Neural cell (in vitro differentiated cells): ENCODE results near the gene MERTK.

ENCODE experiments used
- CTCF ChIP-seq: fragments of 450-650 bp; IDR thresholded peaks from 2 replicates; pipeline ENCODE4 v1.5.1; 2014; ENCODE audit warnings: antibody characterized with exemption, mild to moderate bottlenecking, moderate library complexity; ENCODE audit not compliant: poor library complexity, severe bottlenecking
- EP300 ChIP-seq: fragments of 450-650 bp; conservative IDR thresholded peaks from 2 replicates; pipeline ENCODE4 v1.6.1; 2014; ENCODE audit warnings: antibody characterized with exemption, mild to moderate bottlenecking, moderate library complexity; ENCODE audit not compliant: poor library complexity, severe bottlenecking
- EZH2 ChIP-seq: fragments of 200-600, 300-800 bp; shearing (Covaris generic), sonication (generic); IDR thresholded peaks from 2 replicates; pipeline ENCODE4 v1.6.1; 2014; ENCODE audit warnings: antibody characterized with exemption, low read length, borderline replicate concordance, mild to moderate bottlenecking; ENCODE audit not compliant: insufficient read depth, poor library complexity, severe bottlenecking
- POLR2AphosphoS5 ChIP-seq: IDR thresholded peaks from 2 replicates; pipeline ENCODE4 v1.6.1; 2012

- no peak for TF ChIP-seq CTCF
- TF ChIP-seq POLR2AphosphoS5 = no peak
- TF ChIP-seq EP300 = no peak
- TF ChIP-seq EZH2 = no peak
Measured at GRCh38 chr2:112010751-112011150, 112.3 kb downstream of the MERTK start.
